ENCODE results near the gene ALDOA.

ALDOA gene

DNA sequence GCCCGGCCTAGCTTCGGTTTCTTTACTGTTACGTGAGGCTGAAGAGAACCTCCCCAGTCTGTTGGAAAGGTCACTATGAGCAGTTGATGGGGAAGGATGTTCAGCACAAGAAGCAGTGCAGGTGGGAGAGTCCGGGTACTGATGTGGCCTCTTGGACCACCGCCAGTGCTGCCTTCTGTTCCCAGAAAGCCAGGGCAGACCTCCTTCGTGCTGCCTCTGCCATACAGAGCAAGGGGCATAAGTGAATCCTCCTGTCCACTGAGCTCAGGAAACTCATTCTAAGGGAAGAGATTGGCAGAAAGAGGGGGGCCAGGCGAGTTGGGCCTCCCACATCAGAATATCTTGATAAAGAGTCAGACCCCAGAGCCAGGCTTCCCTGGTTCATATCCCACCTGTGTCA lies 13.9 kb downstream of the ALDOA start:
- Histone ChIP-seq H3K9me3 (ENCODE audit: control insufficient read depth, insufficient read depth, low read length) (no peaks in the 10 kb centered on the region), H4K20me1 (ENCODE audit: control insufficient read depth, insufficient read depth, low read depth, low read length) (peaks cover 20% of the 10 kb centered on the region), H3F3A (ENCODE audit: control insufficient read depth, insufficient read depth) (peaks cover 7% of the 10 kb centered on the region), H3K79me2 (ENCODE audit: control insufficient read depth, low read length) (peaks cover 60% of the 10 kb centered on the region), H3K36me3 (ENCODE audit: control insufficient read depth, low read length) (peaks cover 78% of the 10 kb centered on the region), H3K4me2 (ENCODE audit: low read length) (no peak overlapping the region), H3K27ac (ENCODE audit: low read depth, low read length) (no peak overlapping the region), H3K4me1 (ENCODE audit: control insufficient read depth, low read length) (peaks cover 27% of the 10 kb centered on the region), H3K27me3 (ENCODE audit: control insufficient read depth, low read length) (no peaks in the 10 kb centered on the region), H3K4me3 (ENCODE audit: low read length) (no peak overlapping the region), H3K9me2 (replicated peaks; ENCODE audit: control insufficient read depth, low read length) (no peaks in the 10 kb centered on the region)
- TF ChIP-seq, protein P1, sequence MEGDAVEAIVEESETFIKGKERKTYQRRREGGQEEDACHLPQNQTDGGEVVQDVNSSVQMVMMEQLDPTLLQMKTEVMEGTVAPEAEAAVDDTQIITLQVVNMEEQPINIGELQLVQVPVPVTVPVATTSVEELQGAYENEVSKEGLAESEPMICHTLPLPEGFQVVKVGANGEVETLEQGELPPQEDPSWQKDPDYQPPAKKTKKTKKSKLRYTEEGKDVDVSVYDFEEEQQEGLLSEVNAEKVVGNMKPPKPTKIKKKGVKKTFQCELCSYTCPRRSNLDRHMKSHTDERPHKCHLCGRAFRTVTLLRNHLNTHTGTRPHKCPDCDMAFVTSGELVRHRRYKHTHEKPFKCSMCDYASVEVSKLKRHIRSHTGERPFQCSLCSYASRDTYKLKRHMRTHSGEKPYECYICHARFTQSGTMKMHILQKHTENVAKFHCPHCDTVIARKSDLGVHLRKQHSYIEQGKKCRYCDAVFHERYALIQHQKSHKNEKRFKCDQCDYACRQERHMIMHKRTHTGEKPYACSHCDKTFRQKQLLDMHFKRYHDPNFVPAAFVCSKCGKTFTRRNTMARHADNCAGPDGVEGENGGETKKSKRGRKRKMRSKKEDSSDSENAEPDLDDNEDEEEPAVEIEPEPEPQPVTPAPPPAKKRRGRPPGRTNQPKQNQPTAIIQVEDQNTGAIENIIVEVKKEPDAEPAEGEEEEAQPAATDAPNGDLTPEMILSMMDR (IDR thresholded peaks at IDR 0.05; ENCODE audit: low read depth, low read length, poor library complexity, severe bottlenecking): no peak
- no peak for TF ChIP-seq EZH2phosphoT487 (IDR thresholded peaks at IDR 0.05; ENCODE audit: borderline replicate concordance, low read length)

DNA sequence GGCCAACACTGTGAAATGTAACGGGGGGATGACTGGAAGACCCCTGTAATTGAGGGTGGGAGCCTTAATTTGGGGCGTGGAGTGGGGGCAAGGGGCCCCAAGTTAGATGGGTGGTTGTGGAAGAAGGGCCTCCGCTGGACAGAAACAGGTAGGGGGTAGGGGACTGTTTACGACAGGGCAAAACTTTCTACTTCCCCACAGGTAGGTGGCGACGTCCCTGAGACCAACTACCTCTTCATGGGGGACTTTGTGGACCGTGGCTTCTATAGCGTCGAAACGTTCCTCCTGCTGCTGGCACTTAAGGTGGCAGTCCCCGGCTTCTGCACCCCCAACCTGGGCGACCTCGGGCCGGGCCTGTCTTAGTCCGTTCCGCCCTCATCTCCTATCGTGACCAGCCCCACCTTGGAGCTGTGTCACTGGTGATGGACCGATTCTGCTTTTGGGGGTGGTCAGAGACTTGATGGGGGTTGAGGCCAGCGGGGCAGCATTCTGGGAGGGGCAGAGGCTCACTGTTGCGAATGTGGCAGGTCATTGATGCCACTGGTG lies 17.1 kb downstream of the ALDOA start:
- H3K36me3 ChIP-seq (ENCODE audit: control insufficient read depth, low read length): peaks cover 70% of the 10 kb centered on the region
- peaks cover 6% of the 10 kb centered on the region; the same call in 1 of the 2 replicates for H4K20me1 ChIP-seq (ENCODE audit: control insufficient read depth, insufficient read depth, low read depth, low read length)
- H3K9me3 ChIP-seq (ENCODE audit: control insufficient read depth, insufficient read depth, low read length): no peaks in the 10 kb centered on the region
- H3K79me2 ChIP-seq (ENCODE audit: control insufficient read depth, low read length): peaks cover 35% of the 10 kb centered on the region
- H3K27ac ChIP-seq (ENCODE audit: low read depth, low read length): no peak overlapping the region
- TF ChIP-seq, protein P1 (IDR thresholded peaks at IDR 0.05; ENCODE audit: low read depth, low read length, poor library complexity, severe bottlenecking): peak; percentile 26
- TF ChIP-seq EZH2phosphoT487 (IDR thresholded peaks at IDR 0.05; ENCODE audit: borderline replicate concordance, low read length): no peak
- H3K9me2 ChIP-seq (replicated peaks; ENCODE audit: control insufficient read depth, low read length): no peaks in the 10 kb centered on the region
- H3K4me2 ChIP-seq (ENCODE audit: low read length): no peak overlapping the region
- no peaks in the 10 kb centered on the region for H3F3A ChIP-seq (ENCODE audit: control insufficient read depth, insufficient read depth)
- H3K4me3 ChIP-seq (ENCODE audit: low read length): no peak overlapping the region
- no peaks in the 10 kb centered on the region for H3K27me3 ChIP-seq (ENCODE audit: control insufficient read depth, low read length)
- H3K4me1 ChIP-seq (ENCODE audit: control insufficient read depth, low read length): peaks cover 6% of the 10 kb centered on the region

DNA sequence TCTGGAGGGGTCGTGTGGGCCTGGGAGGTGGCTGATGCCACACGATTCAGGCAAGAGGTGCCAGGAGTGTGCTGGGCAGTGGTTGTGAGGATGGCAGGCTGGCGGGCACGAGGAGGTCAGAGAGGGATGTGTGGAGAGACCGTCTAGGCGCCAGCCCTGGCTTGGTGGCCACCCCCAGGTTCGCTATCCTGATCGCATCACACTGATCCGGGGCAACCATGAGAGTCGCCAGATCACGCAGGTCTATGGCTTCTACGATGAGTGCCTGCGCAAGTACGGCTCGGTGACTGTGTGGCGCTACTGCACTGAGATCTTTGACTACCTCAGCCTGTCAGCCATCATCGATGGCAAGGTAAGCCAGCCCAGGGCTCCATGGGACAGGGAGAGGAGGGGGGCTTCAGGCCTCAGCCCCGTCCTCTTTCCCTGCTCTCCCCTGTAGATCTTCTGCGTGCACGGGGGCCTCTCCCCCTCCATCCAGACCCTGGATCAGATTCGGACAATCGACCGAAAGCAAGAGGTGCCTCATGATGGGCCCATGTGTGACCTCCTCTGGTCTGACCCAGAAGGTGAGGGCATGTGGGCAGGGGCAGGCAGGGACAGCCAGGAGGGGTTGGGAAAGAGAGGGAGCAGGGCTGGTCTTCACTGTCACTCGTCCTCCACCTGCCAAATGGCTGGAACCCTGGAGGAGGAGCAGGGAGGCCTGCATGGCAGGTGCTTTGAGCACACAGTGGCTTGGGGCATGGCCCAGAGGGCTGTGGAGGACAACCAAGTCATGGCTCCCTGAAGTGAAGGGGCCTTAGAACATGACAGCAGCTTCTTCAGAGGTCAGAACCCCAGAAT lies 17.9 kb downstream of the ALDOA start:
- Histone ChIP-seq H3F3A (ENCODE audit: control insufficient read depth, insufficient read depth) (no peaks in the 10 kb centered on the region), H3K36me3 (ENCODE audit: control insufficient read depth, low read length) (peaks cover 62% of the 10 kb centered on the region), H3K9me2 (replicated peaks; ENCODE audit: control insufficient read depth, low read length) (no peaks in the 10 kb centered on the region), H3K9me3 (ENCODE audit: control insufficient read depth, insufficient read depth, low read length) (no peaks in the 10 kb centered on the region), H4K20me1 (ENCODE audit: control insufficient read depth, insufficient read depth, low read depth, low read length) (peaks cover 3% of the 10 kb centered on the region; the same call in 1 of the 2 replicates), H3K4me3 (ENCODE audit: low read length) (no peak overlapping the region), H3K4me2 (ENCODE audit: low read length) (no peak overlapping the region), H3K27me3 (ENCODE audit: control insufficient read depth, low read length) (no peaks in the 10 kb centered on the region), H3K27ac (ENCODE audit: low read depth, low read length) (no peak overlapping the region), H3K79me2 (ENCODE audit: control insufficient read depth, low read length) (peaks cover 27% of the 10 kb centered on the region), H3K4me1 (ENCODE audit: control insufficient read depth, low read length) (no peaks in the 10 kb centered on the region)
- TF ChIP-seq, protein P1 (IDR thresholded peaks at IDR 0.05; ENCODE audit: low read depth, low read length, poor library complexity, severe bottlenecking): no peak
- TF ChIP-seq EZH2phosphoT487 (IDR thresholded peaks at IDR 0.05; ENCODE audit: borderline replicate concordance, low read length): no peak

All from DOHH2 (cell line).